Peyer's patch (tissue), 4 donors: ENCODE data around the gene RINL. TPM values are rescaled to one million over a fixed set of nuclear protein-coding genes. Genes with fewer than 3 reads are reported as not detected.
A peak's percentile ranks its signal among the peaks of the same experiment; 100 is the strongest.

Experiments
- DNase-seq, 3 donors: peaks; one replicate each; pipeline ENCODE4 v3.0.0-alpha.2; 2017 to 2019
- H3K27ac ChIP-seq, 4 donors: fragments of 200-600 bp; sonication (generic); one replicate each; pipeline ENCODE4 v1.5.1; 2016 to 2019
- H3K27me3 ChIP-seq, 2 donors: fragments of 200-600 bp; sonication (generic); one replicate each; pipeline ENCODE4 v1.5.1; 2019
- H3K36me3 ChIP-seq, 3 donors: fragments of 200-600 bp; sonication (generic); one replicate each; pipeline ENCODE4 v1.5.1; 2016 to 2019
- H3K4me1 ChIP-seq, 4 donors: fragments of 200-600 bp; sonication (generic); one replicate each; pipeline ENCODE4 v1.5.1; 2016 to 2019
- H3K4me3 ChIP-seq, 4 donors: fragments of 200-600 bp; sonication (generic); 1 replicate in 3 of 4; 2 replicates in 1 of 4; pipeline ENCODE4 v1.5.1; 2016 to 2019; ENCODE audit warnings: mild to moderate bottlenecking in 1 of 4
- H3K9me3 ChIP-seq, 4 donors: fragments of 200-600 bp; sonication (generic); one replicate each; pipeline ENCODE4 v1.5.1; 2016 to 2019; ENCODE audit warnings: mild to moderate bottlenecking in 1 of 4
- CTCF ChIP-seq, 6 experiments: fragments of 450-650 bp in 4 of 6; fragments of 200-600 bp in 2 of 6; sonication (generic) in 1 of 6; IDR thresholded peaks; one replicate each; pipeline ENCODE4 v1.5.1; 2017 to 2019; ENCODE audit warnings: antibody characterized with exemption in 6 of 6, mild to moderate bottlenecking in 3 of 6, moderate library complexity in 1 of 6
- POLR2A ChIP-seq, 2 donors: fragments of 450-650 bp; IDR thresholded peaks; one replicate each; pipeline ENCODE4 v1.5.1; 2017; ENCODE audit warnings: antibody characterized with exemption in 2 of 2, mild to moderate bottlenecking in 2 of 2, moderate library complexity in 2 of 2
- total RNA-seq, 4 donors: library from RNA; depleted of rRNA; stranded (reverse); fragments of >200 nt; gene quantifications; one replicate each; pipeline ENCODE4 v1.1.0, GENCODE V29; 2016

RINL gene
- total RNA-seq, 4 donors from 2014 or later = 4.6 to 22.3 (median 7.2) TPM

- peak overlapping the region in 1 of 4 donors; percentile 94 for H3K4me3 ChIP-seq
- DNase-seq = no peak
- peak overlapping the region; percentile 99 to 100 (median 100) for H3K27ac ChIP-seq
- peaks cover 0 to 20% (median 10%) of the 10 kb centered on the region in 4 donors for H3K4me1 ChIP-seq
- H3K36me3 ChIP-seq = no peaks in the 10 kb centered on the region
- no peaks in the 10 kb centered on the region for H3K9me3 ChIP-seq
- TF ChIP-seq CTCF (IDR thresholded peaks at IDR 0.05) = no peak
- TF ChIP-seq POLR2A (IDR thresholded peaks at IDR 0.05) = no peak
- no peaks in the 10 kb centered on the region for H3K27me3 ChIP-seq
Measured at GRCh38 chr19:38853214-38853613, 24.9 kb downstream of the RINL start.

GRCh38 chr19:38852231-38853044 is 25.6 kb downstream of the RINL start:
- peaks cover 0 to 4% (median 0%) of the 10 kb centered on the region in 3 donors for H3K36me3 ChIP-seq
- H3K27ac ChIP-seq = peak overlapping the region; percentile 99 to 100 (median 100)
- no peaks in the 10 kb centered on the region for H3K9me3 ChIP-seq
- H3K4me3 ChIP-seq = peak overlapping the region; percentile 83 to 96 (median 94)
- H3K27me3 ChIP-seq = no peaks in the 10 kb centered on the region
- H3K4me1 ChIP-seq = peaks cover 0 to 24% (median 16%) of the 10 kb centered on the region in 4 donors
- DNase-seq = peak; percentile 66 to 81 (median 74)
- TF ChIP-seq POLR2A (IDR thresholded peaks at IDR 0.05) (peak in 1 of 2 donors; percentile 40), CTCF (IDR thresholded peaks at IDR 0.05) (no peak)

GRCh38 chr19:38851622-38852230 is 26.3 kb downstream of the RINL start:
- peak overlapping the region; percentile 83 to 96 (median 94) for H3K4me3 ChIP-seq
- peaks cover 0 to 11% (median 0%) of the 10 kb centered on the region in 3 donors for H3K36me3 ChIP-seq
- DNase-seq = peak; percentile 95 to 98 (median 96)
- H3K27ac ChIP-seq = peak overlapping the region; percentile 99 to 100 (median 100)
- H3K27me3 ChIP-seq = no peaks in the 10 kb centered on the region
- peaks cover 0 to 26% (median 19%) of the 10 kb centered on the region in 4 donors for H3K4me1 ChIP-seq
- no peaks in the 10 kb centered on the region for H3K9me3 ChIP-seq
- TF ChIP-seq POLR2A (IDR thresholded peaks at IDR 0.05) (peak; percentile 65 to 93), CTCF (IDR thresholded peaks at IDR 0.05) (no peak)

GRCh38 chr19:38850976-38851621 is 27.0 kb downstream of the RINL start:
- Histone ChIP-seq H3K9me3 (no peaks in the 10 kb centered on the region), H3K4me1 (peaks cover 0 to 26% (median 22%) of the 10 kb centered on the region in 4 donors), H3K27ac (peak overlapping the region; percentile 99 to 100 (median 100)), H3K36me3 (peaks cover 0 to 17% (median 0%) of the 10 kb centered on the region in 3 donors), H3K4me3 (peak overlapping the region; percentile 83 to 96 (median 94)), H3K27me3 (no peaks in the 10 kb centered on the region)
- TF ChIP-seq POLR2A (IDR thresholded peaks at IDR 0.05) = no peak
- TF ChIP-seq CTCF (IDR thresholded peaks at IDR 0.05) = no peak
- DNase-seq = peak in 2 of 3 donors; percentile 60 to 68

- Histone ChIP-seq H3K4me3 (peak overlapping the region; percentile 94 to 100 (median 96)), H3K9me3 (no peaks in the 10 kb centered on the region), H3K4me1 (peaks cover 0 to 26% (median 22%) of the 10 kb centered on the region in 4 donors), H3K36me3 (peaks cover 0 to 23% (median 3%) of the 10 kb centered on the region in 3 donors), H3K27ac (peak overlapping the region; percentile 99 to 100 (median 100)), H3K27me3 (no peaks in the 10 kb centered on the region)
- peak in 2 of 3 donors; percentile 98 to 100 for DNase-seq
- TF ChIP-seq POLR2A (IDR thresholded peaks at IDR 0.05) = peak; percentile 91 to 99
- TF ChIP-seq CTCF (IDR thresholded peaks at IDR 0.05) = peak; percentile 7 to 55 (median 42)
Measured at GRCh38 chr19:38850436-38850975, 27.6 kb downstream of the RINL start.
